Esophagus muscularis mucosa (tissue), 4 donors: ENCODE data around the gene MAD2L1BP.

Experiments used
- CTCF ChIP-seq, 3 experiments: fragments of 200-600 bp in 2 of 3; fragments of 450-650 bp in 1 of 3; sonication (generic) in 2 of 3; IDR thresholded peaks; one replicate each; pipeline ENCODE4 v1.5.1; 2017 to 2019; ENCODE audit warnings: antibody characterized with exemption in 3 of 3, mild to moderate bottlenecking in 2 of 3, moderate library complexity in 1 of 3
- EP300 ChIP-seq: sonication (generic); formaldehyde crosslinking; IDR thresholded peaks from one replicate; pipeline ENCODE4 v1.6.1; 2017; ENCODE audit warnings: antibody characterized with exemption
- POLR2A ChIP-seq: fragments of 450-650 bp; IDR thresholded peaks from one replicate; pipeline ENCODE4 v1.6.1; 2017; ENCODE audit warnings: antibody characterized with exemption, moderate library complexity, mild to moderate bottlenecking, low read depth
- POLR2AphosphoS5 ChIP-seq, 2 donors: sonication (generic); formaldehyde crosslinking; IDR thresholded peaks; one replicate each; pipeline ENCODE4 v1.6.1; 2017; ENCODE audit warnings: antibody characterized with exemption in 2 of 2

- TF ChIP-seq EP300: no peak
- no peak for TF ChIP-seq CTCF (IDR thresholded peaks at IDR 0.05)
- no peak for TF ChIP-seq POLR2A
- no peak for TF ChIP-seq POLR2AphosphoS5 (IDR thresholded peaks at IDR 0.05)
Observed at GRCh38 chr6:43648248-43648647, 12.6 kb downstream of the MAD2L1BP start.
